GM19328 (cell line): ENCODE data around the gene ARHGEF1.
"Not testable (repeated sequence)": the region's sequence is repeated elsewhere in the genome, so short reads cannot be mapped to it uniquely, and the experiment has no call there.

Source experiments
- ATAC-seq: cut with Tn5 transposase; IDR thresholded peaks from one replicate; pipeline ENCODE4 v1.9.1; 2021; ENCODE audit warnings: mild to moderate bottlenecking, moderate library complexity; ENCODE audit not compliant: unreplicated experiment

The ARHGEF1 gene

GRCh38 chr19:41929536-41930071, 46.6 kb downstream of the ARHGEF1 start:
- ATAC-seq: no peak

GRCh38 chr19:41930322-41930722, 47.3 kb downstream of the ARHGEF1 start:
- ATAC-seq: no peak

- ATAC-seq: no peak
These were observed 48.1 kb downstream of the ARHGEF1 start for GRCh38 chr19:41930926-41931592.

GRCh38 chr19:41932259-41932719, 49.3 kb downstream of the ARHGEF1 start:
- ATAC-seq: no peak

DNA sequence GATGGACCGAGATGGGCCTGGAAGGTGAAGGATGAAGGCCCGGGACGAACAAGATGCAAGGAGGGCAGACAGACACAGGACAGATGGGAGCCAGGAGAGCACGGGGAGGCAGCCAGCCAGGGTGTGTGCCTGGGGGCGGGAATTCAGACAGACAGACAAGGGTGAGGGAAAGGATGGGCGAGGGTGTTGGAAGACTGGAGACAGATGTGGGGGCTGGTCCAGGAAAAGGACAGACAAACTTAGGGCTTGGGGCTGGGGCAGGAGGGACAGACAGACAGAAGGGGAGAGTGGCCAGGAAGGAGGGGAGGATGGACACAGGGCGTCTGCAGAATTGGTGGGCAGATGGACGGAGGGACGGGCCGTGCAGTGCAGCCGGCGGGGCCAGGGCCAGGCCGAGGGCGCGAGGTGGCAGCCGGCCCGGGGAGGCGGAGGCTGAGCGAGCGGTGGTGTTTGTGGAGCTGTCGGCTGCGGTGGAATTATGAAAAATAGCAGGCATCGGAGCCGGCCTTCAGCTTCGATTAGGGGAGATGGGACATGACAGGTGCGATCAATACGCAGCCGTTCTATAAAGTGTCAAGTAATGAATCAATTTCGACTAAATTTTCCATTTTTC, 49.8 kb downstream of the ARHGEF1 start:
- ATAC-seq: no peak

DNA sequence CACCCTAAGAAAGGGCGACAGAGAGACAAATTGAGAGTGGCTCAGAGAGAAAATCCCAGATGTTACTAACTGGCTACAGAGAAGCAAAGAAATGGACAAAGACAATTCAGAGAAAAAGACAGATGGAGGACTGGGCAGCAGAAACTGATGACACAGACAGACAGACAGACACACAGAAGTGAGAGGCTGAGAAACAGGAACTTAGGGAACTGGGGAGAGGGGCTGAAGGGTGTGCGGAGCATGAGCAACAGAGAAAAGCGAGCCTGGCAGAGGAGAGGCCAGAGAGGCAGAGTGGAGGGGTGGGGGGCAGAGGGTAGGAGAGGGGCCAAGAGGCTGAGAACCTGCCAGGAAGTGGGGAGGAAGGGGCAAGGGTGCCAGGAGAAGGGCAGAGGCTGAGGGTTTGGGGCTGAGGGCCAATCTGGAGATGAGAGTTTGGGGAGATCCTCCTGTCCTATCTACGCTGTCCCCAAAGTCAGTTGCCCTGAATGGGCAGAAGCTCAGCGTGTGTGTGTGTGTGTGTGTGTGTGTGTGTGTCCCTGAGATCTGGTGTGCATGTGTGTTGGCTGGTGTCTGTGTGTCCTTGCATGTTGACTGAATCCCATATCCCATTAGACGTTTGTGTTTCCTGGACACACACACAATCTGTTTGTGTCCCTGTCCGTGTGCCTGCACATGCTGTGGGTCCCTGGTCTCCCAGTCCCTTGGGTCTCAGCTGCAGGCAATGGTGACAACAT, 50.9 kb downstream of the ARHGEF1 start:
- ATAC-seq: no peak

DNA sequence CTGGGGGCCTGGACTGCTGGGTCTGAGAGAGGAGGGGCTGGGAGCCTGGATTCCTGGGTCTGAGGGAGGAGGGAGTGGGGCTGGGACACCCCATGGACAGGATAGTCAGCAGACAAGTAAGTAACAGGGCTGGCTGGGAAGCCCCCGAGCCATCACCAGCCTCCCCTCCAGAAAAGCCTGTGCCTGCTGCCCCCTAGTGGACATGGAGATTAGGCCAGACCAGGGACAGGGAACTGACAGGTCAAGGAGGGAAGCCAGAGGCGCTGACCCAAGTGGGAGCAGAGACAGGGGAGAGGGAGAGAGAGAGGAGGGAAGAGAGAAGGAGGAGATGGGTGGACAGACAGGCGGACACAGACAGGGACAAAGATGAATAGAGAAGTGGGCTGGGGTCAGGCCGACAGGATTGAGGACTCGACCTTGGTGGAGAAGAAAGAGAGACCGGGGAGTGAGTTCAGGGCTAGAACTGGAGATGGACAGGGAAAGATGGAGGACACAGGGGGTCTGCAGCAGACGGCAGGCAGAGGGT, 51.9 kb downstream of the ARHGEF1 start:
- ATAC-seq: no peak

GRCh38 chr19:41935760-41936415, 52.9 kb downstream of the ARHGEF1 start:
- no peak for ATAC-seq

GRCh38 chr19:41936416-41936850, 53.4 kb downstream of the ARHGEF1 start:
- ATAC-seq: no peak

GRCh38 chr19:41936961-41937360, 54.0 kb downstream of the ARHGEF1 start:
- no peak for ATAC-seq

DNA sequence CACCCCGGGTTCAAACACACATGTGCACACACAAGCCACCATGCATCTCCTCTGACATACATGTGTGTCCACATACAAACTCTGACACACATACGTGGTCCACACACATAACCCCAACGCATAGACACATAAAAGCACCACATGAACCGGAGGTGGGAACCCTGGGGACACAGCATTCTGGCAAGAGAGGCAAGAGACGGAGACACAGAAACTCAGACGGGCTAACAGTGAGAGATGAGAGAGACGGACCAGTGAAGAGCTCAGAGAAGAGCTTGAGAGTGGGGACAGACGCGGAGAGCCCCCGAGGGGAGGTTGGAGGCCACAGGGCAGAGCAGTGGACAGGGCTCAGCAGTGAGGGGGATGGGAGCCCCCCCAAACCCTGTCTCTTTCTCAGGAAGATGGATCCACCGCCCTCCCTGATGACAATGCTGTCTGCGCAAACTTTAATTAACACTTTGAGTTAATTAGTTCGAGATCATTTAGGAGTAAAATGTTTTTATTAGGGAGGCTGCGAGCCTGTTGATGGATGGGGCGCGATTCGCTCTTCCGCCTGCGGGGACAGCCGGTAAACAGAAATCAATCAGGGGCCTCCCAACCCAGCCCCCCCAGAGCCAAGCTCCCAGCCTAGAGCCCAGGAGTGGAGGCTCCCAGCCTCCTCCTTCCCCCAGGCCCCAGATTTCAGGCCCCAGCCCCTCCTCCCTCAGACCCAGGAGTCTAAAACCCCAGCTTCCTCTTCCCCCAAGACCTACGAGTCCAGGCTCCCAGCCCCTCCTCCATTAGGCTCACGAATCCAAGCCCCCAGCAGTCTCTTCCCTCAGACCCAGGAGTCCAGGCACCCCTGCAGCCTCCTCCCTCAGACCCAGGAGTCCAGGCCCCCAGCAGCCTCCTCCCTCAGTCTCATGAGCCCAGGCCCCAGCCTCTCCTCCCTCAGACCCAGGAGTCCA, 54.8 kb downstream of the ARHGEF1 start:
- no peak for ATAC-seq

DNA sequence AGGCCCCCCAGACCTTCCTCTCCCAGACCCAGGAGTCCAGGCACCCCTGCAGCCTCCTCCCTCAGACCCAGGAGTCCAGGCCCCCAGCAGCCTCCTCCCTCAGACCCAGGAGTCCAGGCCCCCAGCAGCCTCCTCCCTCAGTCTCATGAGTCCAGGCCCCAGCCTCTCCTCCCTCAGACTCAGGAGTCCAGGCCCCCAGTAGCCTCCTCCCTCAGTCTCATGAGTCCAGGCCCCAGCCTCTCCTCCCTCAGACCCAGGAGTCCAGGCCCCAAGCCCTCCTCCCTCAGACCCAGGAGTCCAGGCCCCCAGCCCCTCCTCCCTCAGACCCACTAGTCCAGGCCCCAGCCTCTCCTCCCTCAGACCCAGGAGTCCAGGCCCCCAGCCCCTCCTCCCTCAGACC, 56.2 kb downstream of the ARHGEF1 start:
- ATAC-seq: not testable (repeated sequence)

DNA sequence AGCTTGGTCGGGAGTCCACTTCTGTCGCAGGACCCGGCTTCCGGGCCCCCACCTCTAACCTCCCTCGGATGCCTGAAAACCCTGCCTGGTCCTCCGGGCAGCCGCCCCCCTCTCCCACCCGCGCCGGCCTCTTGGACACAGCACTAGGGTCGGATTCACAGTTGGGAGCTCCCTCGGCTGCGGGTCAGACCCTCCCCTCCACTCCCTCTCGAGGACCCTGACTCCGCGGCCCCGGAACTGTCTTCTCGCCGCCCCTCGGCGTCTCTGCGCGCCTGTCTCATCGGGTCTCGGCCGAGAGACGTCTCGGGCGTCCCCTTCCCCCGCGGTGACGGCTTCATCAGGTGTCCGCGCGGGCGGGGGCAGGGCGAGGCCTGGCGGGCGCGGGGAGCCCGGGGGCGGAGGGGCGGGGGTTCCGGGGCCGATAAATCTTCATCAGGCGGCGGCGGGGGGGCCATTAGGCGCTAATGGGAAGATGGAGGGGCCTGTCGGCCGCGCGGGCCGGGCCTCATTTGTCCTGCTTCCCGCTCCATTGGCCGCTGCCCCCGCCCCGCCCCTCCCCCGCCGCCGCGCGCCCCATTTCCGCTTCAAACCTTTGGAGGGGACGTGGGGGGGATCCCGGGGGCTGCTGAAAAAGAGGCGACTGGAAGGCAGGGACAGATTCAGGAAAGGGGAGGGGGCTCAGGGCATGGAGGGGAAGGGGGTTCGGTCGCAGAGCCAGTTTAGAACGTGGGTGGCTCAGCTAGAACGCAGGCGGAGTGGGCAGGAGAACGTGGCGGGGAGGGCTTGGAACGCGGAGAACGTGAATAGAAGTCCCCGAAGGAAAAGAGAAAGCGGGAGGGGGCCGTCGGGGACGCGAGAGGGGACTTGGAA, 57.1 kb downstream of the ARHGEF1 start:
- no peak for ATAC-seq

DNA sequence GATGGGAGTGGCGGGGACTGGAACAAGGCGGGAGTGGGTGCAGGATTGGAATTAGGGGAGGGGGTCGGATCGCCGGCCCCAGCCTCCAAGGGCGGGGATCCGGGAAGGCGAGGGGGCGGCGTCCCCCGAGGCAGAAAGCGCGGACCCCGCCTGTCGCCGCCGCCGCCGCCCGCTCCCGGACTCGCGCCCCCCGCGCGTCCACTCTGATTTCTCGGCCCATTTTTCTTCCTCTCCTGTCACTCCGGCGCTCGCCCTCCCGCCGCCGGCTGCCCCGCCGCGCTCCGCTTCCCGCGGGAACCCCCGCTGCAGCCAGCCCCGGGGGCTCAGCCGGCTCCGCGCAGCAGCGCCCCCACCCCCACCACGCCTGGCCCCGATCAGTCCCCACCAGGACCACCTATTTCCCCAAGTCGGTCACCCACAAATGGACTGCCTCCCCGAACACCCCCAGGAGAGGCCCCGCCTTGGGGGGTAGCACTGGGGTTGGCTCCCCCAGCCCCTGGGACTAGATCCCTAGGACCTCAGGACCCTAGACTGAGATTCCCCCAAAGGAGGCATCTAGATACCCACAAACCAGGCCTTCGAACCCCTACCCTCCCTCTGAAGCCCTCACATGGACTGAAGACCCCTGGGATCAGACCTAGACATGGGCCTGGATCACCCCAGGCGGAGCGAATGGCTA, 57.9 kb downstream of the ARHGEF1 start:
- ATAC-seq: no peak

- ATAC-seq: no peak
These were observed 58.6 kb downstream of the ARHGEF1 start for GRCh38 chr19:41941410-41942202.

DNA sequence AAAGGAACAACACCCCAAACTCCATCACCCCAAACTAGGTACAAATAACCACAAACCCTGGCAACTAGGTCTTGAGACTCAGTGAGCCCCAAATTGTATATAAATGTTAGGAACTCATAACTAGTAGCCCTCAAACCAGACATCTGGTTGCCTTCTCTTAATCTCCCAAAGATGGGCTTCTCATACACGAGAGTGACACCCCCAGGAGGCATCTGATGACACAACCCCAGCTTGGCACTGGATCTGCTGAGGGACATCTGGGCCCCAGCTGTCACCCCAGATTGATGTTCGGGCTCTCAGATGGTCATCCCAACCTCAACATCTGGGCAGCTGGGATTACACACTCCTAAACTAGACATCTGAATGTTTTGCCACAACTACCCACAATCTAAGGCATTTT, 61.4 kb downstream of the ARHGEF1 start:
- ATAC-seq: no peak

DNA sequence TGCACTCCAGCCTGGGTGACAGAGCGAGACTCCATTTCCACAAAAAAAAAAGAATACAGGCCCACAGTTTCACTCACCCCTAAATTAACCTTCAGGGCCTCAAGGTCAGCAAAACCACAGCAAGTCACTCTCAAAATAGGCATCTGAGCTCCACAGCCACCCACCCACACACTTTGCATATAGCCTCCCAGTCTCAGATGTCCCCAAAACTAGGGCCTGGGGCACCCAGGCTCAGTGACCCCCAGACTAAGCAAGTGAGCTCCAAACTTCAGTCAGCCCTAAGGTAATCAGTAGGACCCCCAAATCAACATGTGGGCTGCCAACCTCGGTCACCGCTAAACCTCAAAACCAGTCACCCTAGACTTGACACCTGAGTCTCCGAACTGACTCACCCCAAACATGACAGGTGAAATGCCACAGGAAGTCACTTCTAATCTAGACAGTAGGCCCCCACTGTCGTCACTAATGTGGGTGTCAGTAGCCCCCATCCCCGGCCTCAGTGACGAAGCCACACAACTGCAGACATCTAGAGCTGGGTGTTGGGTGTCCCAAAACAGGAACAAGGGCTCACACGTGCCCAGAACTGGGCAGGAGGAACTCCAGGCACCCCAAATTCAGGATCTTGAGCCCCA, 62.3 kb downstream of the ARHGEF1 start:
- ATAC-seq: peak; percentile 67
